ENCODE results near the gene NAGA. TPM values are rescaled to one million over a fixed set of nuclear protein-coding genes. Genes with fewer than 3 reads are reported as not detected.

NAGA gene
- total and polyA plus RNA-seq, 8 donors = 2.3 to 55.8 (median 15.9) TPM

DNA sequence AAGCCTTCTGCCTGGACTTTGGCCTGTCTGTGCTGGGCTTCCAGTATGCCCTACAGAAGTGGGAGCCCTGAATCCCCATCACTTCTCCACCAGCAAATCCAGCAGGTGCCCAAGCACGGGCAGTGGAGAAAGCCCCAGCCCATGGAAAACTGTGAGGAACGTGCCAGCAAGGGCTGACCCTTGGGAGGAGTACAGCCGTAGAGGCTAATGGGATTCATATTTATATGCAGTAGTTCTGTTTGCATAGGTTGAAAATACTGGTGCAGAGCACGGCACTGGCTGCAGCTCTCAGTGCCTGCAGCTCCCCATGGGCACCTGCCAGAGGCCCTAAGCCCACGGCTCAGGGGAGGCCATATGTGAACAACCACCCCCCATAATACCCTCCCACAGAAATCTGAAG is 10.1 kb downstream of the NAGA start:
- no peaks in the 10 kb centered on the region for H3K27me3 ChIP-seq
- DNase-seq = no peak
- TF ChIP-seq POLR2A (IDR thresholded peaks at IDR 0.05) (no peak), EP300 (IDR thresholded peaks at IDR 0.05) (no peak), POLR2AphosphoS5 (IDR thresholded peaks at IDR 0.05) (no peak)
- TF ChIP-seq, protein P1, sequence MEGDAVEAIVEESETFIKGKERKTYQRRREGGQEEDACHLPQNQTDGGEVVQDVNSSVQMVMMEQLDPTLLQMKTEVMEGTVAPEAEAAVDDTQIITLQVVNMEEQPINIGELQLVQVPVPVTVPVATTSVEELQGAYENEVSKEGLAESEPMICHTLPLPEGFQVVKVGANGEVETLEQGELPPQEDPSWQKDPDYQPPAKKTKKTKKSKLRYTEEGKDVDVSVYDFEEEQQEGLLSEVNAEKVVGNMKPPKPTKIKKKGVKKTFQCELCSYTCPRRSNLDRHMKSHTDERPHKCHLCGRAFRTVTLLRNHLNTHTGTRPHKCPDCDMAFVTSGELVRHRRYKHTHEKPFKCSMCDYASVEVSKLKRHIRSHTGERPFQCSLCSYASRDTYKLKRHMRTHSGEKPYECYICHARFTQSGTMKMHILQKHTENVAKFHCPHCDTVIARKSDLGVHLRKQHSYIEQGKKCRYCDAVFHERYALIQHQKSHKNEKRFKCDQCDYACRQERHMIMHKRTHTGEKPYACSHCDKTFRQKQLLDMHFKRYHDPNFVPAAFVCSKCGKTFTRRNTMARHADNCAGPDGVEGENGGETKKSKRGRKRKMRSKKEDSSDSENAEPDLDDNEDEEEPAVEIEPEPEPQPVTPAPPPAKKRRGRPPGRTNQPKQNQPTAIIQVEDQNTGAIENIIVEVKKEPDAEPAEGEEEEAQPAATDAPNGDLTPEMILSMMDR (IDR thresholded peaks at IDR 0.05) = no peak
- H3K4me1 ChIP-seq = no peaks in the 10 kb centered on the region
- peaks cover 0 to 14% (median 5%) of the 10 kb centered on the region in 4 donors for H3K9me3 ChIP-seq
- H3K36me3 ChIP-seq = peaks cover 19 to 74% (median 69%) of the 10 kb centered on the region in 4 donors
- 82 to 98% (median 95%) methylated on average over 5 of the region's 5 CpGs for WGBS, 5 donors
- H3K4me3 ChIP-seq = no peak overlapping the region
- no peak overlapping the region for H3K27ac ChIP-seq
- intact Hi-C loops (cut with DNase I; ENCODE audit: low total_unique reads) = no loop called here

DNA sequence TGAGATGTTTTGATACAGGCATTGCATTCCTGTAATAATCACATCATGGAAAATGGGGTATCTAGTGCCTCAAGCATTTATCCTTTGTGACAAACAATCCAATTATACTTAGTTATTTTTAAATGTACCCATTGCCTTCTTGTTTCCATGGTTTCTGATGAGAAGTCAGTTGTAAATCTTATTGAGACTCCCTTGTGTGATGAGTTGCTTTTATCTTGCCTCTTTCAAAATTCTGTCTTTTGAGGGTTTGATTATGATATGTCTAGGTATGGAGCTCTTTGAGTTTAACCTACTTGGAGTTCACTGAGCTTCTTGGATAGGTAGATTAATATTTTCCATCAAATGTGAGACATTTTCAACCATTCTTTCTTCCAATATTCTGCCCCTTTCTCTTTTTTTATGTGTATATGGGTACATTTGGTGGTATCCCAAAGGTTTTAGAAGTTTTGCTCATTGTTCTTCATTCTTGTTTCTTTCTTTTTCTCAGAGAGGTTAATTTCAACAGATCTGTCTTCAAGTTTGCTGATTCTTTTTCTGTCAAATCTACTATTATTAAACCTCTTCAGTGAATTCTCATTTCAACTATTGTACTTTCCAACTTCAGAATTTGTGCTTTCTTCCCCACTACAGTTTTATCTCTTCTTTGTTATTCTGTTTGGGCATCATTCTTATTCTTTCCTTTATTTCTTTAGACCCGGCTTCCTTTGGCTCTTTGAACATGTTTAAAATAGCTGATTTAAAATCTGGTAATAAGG is 13.7 kb downstream of the NAGA start:
- Histone ChIP-seq H3K27me3 (no peaks in the 10 kb centered on the region), H3K27ac (no peak overlapping the region), H3K4me1 (no peaks in the 10 kb centered on the region), H3K9me3 (peaks cover 0 to 14% (median 5%) of the 10 kb centered on the region in 4 donors), H3K4me3 (no peak overlapping the region), H3K36me3 (peaks cover 12 to 41% (median 38%) of the 10 kb centered on the region in 4 donors)
- 96 to 100% (median 98%) methylated on average over 1 of the region's 1 CpG for WGBS, 5 donors
- TF ChIP-seq, protein P1 (IDR thresholded peaks at IDR 0.05) = no peak
- no peak for DNase-seq
- intact Hi-C loops (cut with DNase I; ENCODE audit: low total_unique reads) = no loop called here

DNA sequence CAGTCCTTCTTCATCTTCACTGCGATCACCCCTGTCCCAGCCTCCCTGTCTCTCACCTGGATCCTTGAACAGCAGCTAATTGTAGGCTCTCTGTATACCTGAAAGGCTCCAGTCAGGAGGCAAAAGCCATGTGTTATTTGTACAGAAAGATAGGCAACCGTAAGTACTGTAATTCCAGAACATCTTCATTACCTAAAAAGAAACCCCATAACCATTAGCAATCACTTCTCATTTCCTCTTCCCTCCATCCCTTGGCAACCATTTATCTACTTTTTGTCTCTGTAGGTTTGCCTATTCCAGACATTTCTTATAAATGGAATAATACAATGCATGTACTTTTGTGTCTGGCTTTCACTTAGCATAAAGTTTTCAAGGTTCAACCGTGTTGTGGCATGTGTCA is 17.8 kb downstream of the NAGA start:
- H3K36me3 ChIP-seq = no peaks in the 10 kb centered on the region
- intact Hi-C loops (cut with DNase I; ENCODE audit: low total_unique reads) = no loop called here
- 75 to 84% (median 81%) methylated on average over 3 of the region's 3 CpGs for WGBS, 5 donors
- no peak for TF ChIP-seq POLR2AphosphoS5 (IDR thresholded peaks at IDR 0.05)
- no peak for TF ChIP-seq EP300 (IDR thresholded peaks at IDR 0.05)
- TF ChIP-seq, protein P1 (IDR thresholded peaks at IDR 0.05) = no peak
- no peak overlapping the region for H3K27ac ChIP-seq
- DNase-seq = no peak
- no peaks in the 10 kb centered on the region for H3K4me1 ChIP-seq
- H3K9me3 ChIP-seq = peaks cover 0 to 14% (median 5%) of the 10 kb centered on the region in 4 donors
- no peak overlapping the region for H3K4me3 ChIP-seq
- H3K27me3 ChIP-seq = no peaks in the 10 kb centered on the region

DNA sequence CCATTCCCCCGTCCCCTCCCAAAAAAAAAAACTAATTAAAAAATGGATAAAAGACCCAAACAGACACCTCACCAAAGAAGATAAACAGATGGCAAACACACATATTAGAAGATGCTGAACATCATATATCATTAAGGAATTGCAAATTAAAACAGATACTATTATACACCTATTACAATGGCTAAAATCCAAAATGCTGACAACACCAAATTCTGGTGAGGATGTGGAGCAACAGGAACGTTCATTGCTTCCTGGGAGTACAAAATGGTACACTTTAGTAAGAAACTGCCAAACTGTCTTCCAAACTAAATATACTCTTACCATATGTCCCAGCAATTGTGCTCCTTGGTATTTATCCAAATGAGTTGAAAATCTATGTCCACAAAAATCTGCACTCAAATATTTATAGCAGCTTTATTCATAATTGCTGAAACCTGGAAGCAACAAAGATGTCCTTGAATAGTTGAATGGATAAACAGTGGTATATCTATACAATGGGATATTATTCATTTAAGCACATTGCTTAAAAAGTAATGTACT is 19.9 kb downstream of the NAGA start:
- H3K36me3 ChIP-seq = no peaks in the 10 kb centered on the region
- no peak for DNase-seq
- no peaks in the 10 kb centered on the region for H3K4me1 ChIP-seq
- H3K4me3 ChIP-seq = no peak overlapping the region
- intact Hi-C loops (cut with DNase I; ENCODE audit: low total_unique reads) = no loop called here
- H3K27me3 ChIP-seq = no peaks in the 10 kb centered on the region
- WGBS, 5 donors = 68 to 82% (median 75%) methylated on average over 2 of the region's 2 CpGs
- H3K9me3 ChIP-seq = no peaks in the 10 kb centered on the region
- TF ChIP-seq POLR2AphosphoS5 (IDR thresholded peaks at IDR 0.05) = no peak
- TF ChIP-seq, protein P1 (IDR thresholded peaks at IDR 0.05) = no peak
- no peak for TF ChIP-seq EP300 (IDR thresholded peaks at IDR 0.05)
- TF ChIP-seq POLR2A (IDR thresholded peaks at IDR 0.05) = no peak
- no peak overlapping the region for H3K27ac ChIP-seq
